Erythroblast (primary cell): Measurements from ENCODE around the gene PIK3R2.

Experiments used
- GATA1 ChIP-seq: IDR thresholded peaks from 2 replicates; pipeline ENCODE4 v1.6.1; 2011; ENCODE audit warnings: low read depth, mild to moderate bottlenecking, control low read depth, low read length, moderate library complexity
- POLR2A ChIP-seq: IDR thresholded peaks from 2 replicates; pipeline ENCODE4 v1.6.1; 2011; ENCODE audit warnings: mild to moderate bottlenecking, low read length

GRCh38 chr19:18119717-18120105 is 33.3 kb upstream of the PIK3R2 start:
- TF ChIP-seq POLR2A (no peak), GATA1 (no peak)
